SK-N-SH (cell line): ENCODE data around the gene RPL10. TPM values are rescaled to one million over a fixed set of nuclear protein-coding genes. Genes with fewer than 3 reads are reported as not detected.

Source experiments
- CTCF ChIA-PET: fragments of 300-600, 350-600 bp; formaldehyde crosslinking; extraction: SDS; loops from one replicate; lab custom pipeline; 2021; lab: Yijun Ruan, JAX
- POLR2A ChIA-PET: fragments of 350-600 bp; sonication (Branson Sonifier 250); formaldehyde crosslinking; extraction: SDS; loops from one replicate; lab custom pipeline; 2020; ENCODE audit warnings: antibody characterized with exemption, inconsistent platforms; lab: Yijun Ruan, JAX
- DNase-seq: peaks from one replicate; pipeline ENCODE4 v3.0.0; 2012
- H2AFZ ChIP-seq: fragments of 200-600 bp; sonication (generic); 2 replicates; pipeline ENCODE4 v1.8.1; 2016; ENCODE audit warnings: antibody characterized with exemption, mild to moderate bottlenecking, low read depth
- H3F3A ChIP-seq: fragments of 200-600 bp; sonication (generic); replicated peaks from 2 replicates; pipeline ENCODE3; 2016; ENCODE audit warnings: antibody characterized with exemption, mild to moderate bottlenecking; ENCODE audit not compliant: insufficient read depth
- H3K27ac ChIP-seq, 2 experiments: fragments of 200-500 bp in 1 of 2; fragments of 200-600 bp in 1 of 2; sonication (Bioruptor generic) in 1 of 2; sonication (generic), shearing (Covaris generic) in 1 of 2; 2 replicates each; pipeline versions ENCODE4 v1.5.1 to v1.6.1; 2014 to 2016; ENCODE audit warnings: low read depth in 2 of 2, inconsistent platforms in 1 of 2, low read length in 1 of 2, mild to moderate bottlenecking in 1 of 2, mixed read lengths in 1 of 2
- H3K27me3 ChIP-seq: fragments of 200-600 bp; sonication (generic), shearing (Covaris generic); 2 replicates; pipeline ENCODE4 v1.6.1; 2016; ENCODE audit warnings: mixed run types; ENCODE audit not compliant: insufficient read depth
- H3K36me3 ChIP-seq, 2 experiments: fragments of 200-500 bp in 1 of 2; fragments of 200-600 bp in 1 of 2; sonication (Bioruptor generic) in 1 of 2; sonication (generic) in 1 of 2; replicated peaks in 1 of 2; 2 replicates each; pipeline versions ENCODE3 to v1.5.1; 2014 to 2016; ENCODE audit warnings: low read length in 1 of 2, mild to moderate bottlenecking in 1 of 2; ENCODE audit not compliant: insufficient read depth in 2 of 2, control insufficient read depth in 1 of 2
- H3K4me1 ChIP-seq, 2 experiments: fragments of 200-500 bp in 1 of 2; fragments of 200-600 bp in 1 of 2; sonication (Bioruptor generic) in 1 of 2; sonication (generic), shearing (Covaris generic) in 1 of 2; 2 replicates each; pipeline versions ENCODE4 v1.5.1 to v1.6.1; 2014 to 2016; ENCODE audit warnings: low read depth in 1 of 2, low read length in 1 of 2, mixed run types in 1 of 2; ENCODE audit not compliant: insufficient read depth in 2 of 2, control insufficient read depth in 1 of 2
- H3K4me2 ChIP-seq: fragments of 200-600 bp; sonication (generic), shearing (Covaris generic); 2 replicates; pipeline ENCODE4 v1.6.1; 2017; ENCODE audit warnings: mixed run types
- H3K4me3 ChIP-seq, 2 experiments: fragments of 200-500 bp in 1 of 2; fragments of 200-600 bp in 1 of 2; sonication (Bioruptor generic) in 1 of 2; sonication (generic), shearing (Covaris generic) in 1 of 2; 2 replicates each; pipeline versions ENCODE4 v1.5.1 to v1.8.1; 2014 to 2016; ENCODE audit warnings: low read depth in 2 of 2, inconsistent platforms in 1 of 2, low read length in 1 of 2, mild to moderate bottlenecking in 1 of 2, mixed read lengths in 1 of 2, moderate library complexity in 1 of 2
- H3K79me2 ChIP-seq: fragments of 200-600 bp; sonication (generic); 2 replicates; pipeline ENCODE4 v1.8.1; 2017; ENCODE audit warnings: mild to moderate bottlenecking; ENCODE audit not compliant: insufficient read depth
- H3K9ac ChIP-seq: fragments of 200-600 bp; sonication (generic); 2 replicates; pipeline ENCODE4 v1.6.1; 2017; ENCODE audit warnings: mixed run types
- H3K9me2 ChIP-seq: fragments of 200-600 bp; sonication (generic); 2 replicates; pipeline ENCODE4 v1.6.1; 2017; ENCODE audit warnings: mixed run types
- H3K9me3 ChIP-seq: fragments of 200-600 bp; sonication (generic); 2 replicates; pipeline ENCODE4 v1.6.1; 2017; ENCODE audit warnings: mixed run types, mild to moderate bottlenecking, moderate library complexity
- H4K20me1 ChIP-seq: fragments of 200-600 bp; sonication (generic); 2 replicates; pipeline ENCODE4 v1.6.1; 2017; ENCODE audit warnings: mild to moderate bottlenecking, mixed run types; ENCODE audit not compliant: insufficient read depth
- CTCF ChIP-seq: fragments of 200-600 bp; sonication (generic); IDR thresholded peaks from 2 replicates; pipeline ENCODE4 v1.6.1; 2017; ENCODE audit warnings: antibody characterized with exemption, mild to moderate bottlenecking, moderate library complexity
- EP300 ChIP-seq, 2 experiments: IDR thresholded peaks; 2 replicates each; pipeline versions ENCODE4 v1.4.0 to v1.6.1; 2012; ENCODE audit warnings: borderline replicate concordance in 1 of 2, low read depth in 1 of 2, low read length in 1 of 2
- IRF3 ChIP-seq: fragments of 150-350 bp; IDR thresholded peaks from 2 replicates; pipeline ENCODE4 v1.6.1; 2016; ENCODE audit warnings: mild to moderate bottlenecking, low read depth, low read length
- JUND ChIP-seq: IDR thresholded peaks from 2 replicates; pipeline ENCODE4 v1.4.0; 2012
- NFIC ChIP-seq: IDR thresholded peaks from 2 replicates; pipeline ENCODE4 v1.4.0; 2012; ENCODE audit warnings: borderline replicate concordance
- POLR2AphosphoS5 ChIP-seq: IDR thresholded peaks from 2 replicates; pipeline ENCODE4 v1.6.1; 2012; ENCODE audit warnings: low read depth, low read length
- WGBS: methylation state at CpG from one replicate; pipeline ENCODE4 v1.1.6; 2017; ENCODE audit warnings: low lambda C conversion rate; 5-methylcytosine and 5-hydroxymethylcytosine counted together
- polyA plus RNA-seq, 3 experiments: library from polyadenylated mRNA; depleted of rRNA; stranded (reverse); fragments of >200 nt; gene quantifications; 2 replicates each; pipeline ENCODE4 v1.2.3, GENCODE V29; 2012

RPL10 gene
- polyA plus RNA-seq, 1 of the 3 experiments (the other 2 are of a cell fraction): 4,562 TPM

- Histone ChIP-seq H3K4me3 (no peak overlapping the region), H4K20me1 (peaks cover 11% of the 10 kb centered on the region), H3K27me3 (no peaks in the 10 kb centered on the region), H3K4me2 (0 out of 2 replicates have a peak overlapping the region, but pooled peaks have one; percentile 57), H3K27ac (no peak overlapping the region), H3K79me2 (peaks cover 66% of the 10 kb centered on the region), H3K9me3 (no peaks in the 10 kb centered on the region), H3F3A (peaks cover 13% of the 10 kb centered on the region), H3K9ac (no peak overlapping the region), H2AFZ (no peak overlapping the region), H3K36me3 (peaks cover 0 to under 1% of the 10 kb centered on the region in 2 experiments), H3K9me2 (no peaks in the 10 kb centered on the region), H3K4me1 (peaks cover 11 to 16% of the 10 kb centered on the region in 2 experiments; a peak in 2 of 4 replicates)
- ChIA-PET POLR2A (interaction anchor here (0.7 kb wide), 1 partner anchor 494 kb away, joined by 3 read pairs; no protein-coding TSS in a partner anchor), CTCF (interaction anchor here (0.7 to 1.5 kb wide), 2 partner anchors 162 to 404 kb away, joined by 3 to 6 read pairs; no protein-coding TSS in a partner anchor)
- no peak for DNase-seq
- no peak for TF ChIP-seq JUND
- 47% methylated on average over 5 of the region's 5 CpGs for WGBS
Measured at GRCh38 chrX:154372612-154373022, 25.6 kb upstream of the RPL10 start.

GRCh38 chrX:154373340-154374306 is 24.6 kb upstream of the RPL10 start:
- ChIA-PET CTCF (interaction anchor here (0.7 to 1.8 kb wide), 4 partner anchors 10 to 405 kb away, joined by 3 to 6 read pairs (median 5); no protein-coding TSS in a partner anchor), POLR2A (interaction anchor here (0.7 to 1.7 kb wide), 3 partner anchors 11 to 495 kb away, joined by 3 to 5 read pairs (median 3); partner anchors contain the start of gene RPL10)
- no peaks in the 10 kb centered on the region for H3K36me3 ChIP-seq
- peaks cover 56% of the 10 kb centered on the region for H3K79me2 ChIP-seq
- peaks cover 13% of the 10 kb centered on the region for H3F3A ChIP-seq
- H4K20me1 ChIP-seq: peaks cover under 1% of the 10 kb centered on the region; the same call in 1 of the 2 replicates
- no peak overlapping the region for H2AFZ ChIP-seq
- H3K9me2 ChIP-seq: no peaks in the 10 kb centered on the region
- H3K9me3 ChIP-seq: no peaks in the 10 kb centered on the region
- TF ChIP-seq IRF3 (no peak), POLR2AphosphoS5 (no peak), NFIC (no peak), EP300 (IDR thresholded peaks at IDR 0.05; ENCODE audit: borderline replicate concordance in 1 of 2, low read depth in 1 of 2, low read length in 1 of 2) (no peak), CTCF (peak; percentile 37)
- TF ChIP-seq, all 33 proteins: peak for 1
- no peaks in the 10 kb centered on the region for H3K27me3 ChIP-seq
- peaks cover under 1 to 10% of the 10 kb centered on the region in 2 experiments; a peak in 2 of 4 replicates for H3K4me1 ChIP-seq
- no peak for DNase-seq
- H3K4me3 ChIP-seq: peak overlapping the region; percentile 51 to 57
- H3K4me2 ChIP-seq: peak overlapping the region; percentile 81
- WGBS: 58% methylated on average over 20 of the region's 23 CpGs
- peak overlapping the region; percentile 39; the same call in 1 of the 2 replicates for H3K9ac ChIP-seq
- peak overlapping the region; percentile 9 to 58; a peak in 1 of 4 replicates for H3K27ac ChIP-seq
